CD4-positive, alpha-beta T cell treated with Interleukin-10 for 1 hour (primary cell): ENCODE results near the gene SLC12A9.
"Not testable (repeated sequence)": the region's sequence is repeated elsewhere in the genome, so short reads cannot be mapped to it uniquely, and the experiment has no call there.

ENCODE experiments used
- DNase-seq: peaks from one replicate; pipeline ENCODE4 v3.0.0-alpha.2; 2020

The SLC12A9 gene

DNA sequence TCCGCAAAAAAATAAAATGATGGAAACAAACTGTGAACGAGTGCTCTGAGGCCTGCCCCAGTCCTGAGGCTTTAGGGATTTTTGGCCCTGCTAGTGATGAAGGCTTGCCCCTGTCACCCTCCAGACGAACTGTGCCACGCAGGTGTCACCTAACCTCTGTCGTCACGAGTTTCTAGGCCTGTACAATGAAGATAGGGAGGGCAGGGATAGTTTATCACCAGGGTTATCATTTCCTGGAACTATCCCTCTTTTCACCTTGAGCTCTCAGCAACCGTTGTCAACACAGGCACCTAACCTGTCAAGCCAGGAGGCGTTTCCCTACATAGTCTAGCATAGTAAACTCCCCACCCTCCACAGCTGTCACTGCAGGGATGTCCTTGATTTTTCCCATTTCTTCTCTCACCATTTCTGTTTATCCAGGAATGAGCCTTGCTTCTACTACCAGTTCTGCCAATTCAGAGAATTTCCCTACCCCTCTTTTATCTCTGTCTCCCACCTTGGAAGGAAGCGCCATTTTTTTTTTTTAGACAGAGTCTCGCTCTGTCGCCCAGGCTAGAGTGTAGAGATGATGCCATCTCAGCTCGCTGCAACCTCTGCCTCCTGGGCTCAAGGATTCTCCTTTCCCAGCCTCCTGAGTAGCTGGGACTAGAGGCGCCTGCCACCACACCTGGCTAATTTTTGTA is 45.4 kb downstream of the SLC12A9 start:
- DNase-seq = no peak

GRCh38 chr7:100899432-100899831 is 46.9 kb downstream of the SLC12A9 start:
- no peak for DNase-seq

DNA sequence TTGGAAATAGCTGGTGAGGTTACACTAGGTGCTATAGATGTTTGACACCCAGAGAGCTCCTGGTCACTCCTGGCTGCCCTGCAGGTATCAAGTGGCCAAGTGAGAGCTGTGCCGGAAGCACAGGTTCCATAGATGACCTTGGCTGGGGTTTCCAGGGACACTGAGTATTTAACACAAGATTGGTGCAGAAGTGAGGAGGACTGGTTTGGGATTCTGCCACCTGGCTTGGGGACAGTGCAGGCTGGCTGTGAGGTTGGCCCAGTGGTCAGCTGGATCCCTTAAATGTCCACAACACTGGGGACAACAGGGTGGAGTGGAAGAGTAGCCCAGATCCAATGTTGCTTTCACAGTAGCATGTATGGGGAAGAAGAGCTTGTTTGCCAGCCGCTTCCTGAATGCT is 48.5 kb downstream of the SLC12A9 start:
- no peak for DNase-seq

DNA sequence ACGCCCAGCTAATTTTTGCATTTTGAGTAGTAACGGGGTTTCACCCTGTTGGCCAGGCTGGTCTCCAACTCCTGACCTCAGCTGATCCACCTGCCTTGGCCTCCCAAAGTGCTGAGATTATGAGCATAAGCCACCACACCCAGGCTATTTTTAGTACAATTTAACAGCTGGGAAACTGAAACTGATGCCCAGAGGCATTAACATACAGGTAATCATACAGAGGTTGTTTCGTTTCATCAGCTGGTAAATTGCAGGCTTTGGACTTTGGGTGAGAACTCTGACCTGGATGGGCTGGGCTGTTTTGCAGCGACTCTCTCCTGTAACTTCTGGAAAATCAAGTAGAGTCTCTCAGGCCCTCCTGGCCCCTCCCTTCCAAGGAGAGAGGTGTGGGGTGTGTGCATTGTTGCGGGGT is 49.4 kb downstream of the SLC12A9 start:
- no peak for DNase-seq

- DNase-seq = no peak
Measured at GRCh38 chr7:100902638-100903037, 50.1 kb downstream of the SLC12A9 start.

- no peak for DNase-seq
Measured at GRCh38 chr7:100908512-100908911, 56.0 kb downstream of the SLC12A9 start.

DNA sequence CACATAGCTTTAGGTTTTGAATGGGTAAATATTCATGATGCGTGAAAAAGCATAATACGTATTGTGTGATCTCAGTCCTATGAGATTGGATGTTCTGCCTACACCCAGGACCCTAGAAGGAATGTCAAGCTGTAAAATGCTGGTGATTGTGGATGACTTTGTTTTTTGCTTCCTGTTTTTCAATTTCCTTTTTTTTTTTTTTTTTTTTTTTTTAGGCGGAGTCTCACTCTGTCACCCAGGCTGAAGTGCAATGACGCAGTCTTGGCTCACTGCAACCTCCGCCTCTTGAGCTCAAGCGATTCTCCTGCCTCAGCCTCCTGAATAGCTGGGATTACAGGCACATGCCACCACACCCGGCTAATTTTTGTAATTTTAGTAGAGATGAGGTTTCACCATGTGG is 57.9 kb downstream of the SLC12A9 start:
- not testable (repeated sequence) for DNase-seq

DNA sequence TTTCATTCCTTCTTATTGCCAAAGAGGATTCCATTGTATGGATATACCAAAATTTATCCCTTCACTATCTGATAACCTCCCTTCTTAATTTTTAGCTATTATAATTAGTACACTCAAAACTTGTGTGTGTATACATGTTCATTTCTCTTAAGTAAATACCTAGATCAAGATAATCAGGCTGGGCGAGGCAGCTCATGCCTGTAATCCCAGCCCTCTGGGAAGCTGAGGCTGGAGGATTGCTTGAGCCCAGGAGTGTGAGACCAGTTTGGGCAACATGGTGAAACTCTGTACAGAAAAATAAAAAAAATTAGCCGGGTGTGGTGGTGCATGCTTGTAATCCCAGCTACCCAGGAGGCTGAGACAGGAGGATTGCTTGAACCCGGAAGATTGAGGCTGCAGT is 59.0 kb downstream of the SLC12A9 start:
- no peak for DNase-seq

GRCh38 chr7:100914208-100914878 is 61.8 kb downstream of the SLC12A9 start:
- no peak for DNase-seq

DNA sequence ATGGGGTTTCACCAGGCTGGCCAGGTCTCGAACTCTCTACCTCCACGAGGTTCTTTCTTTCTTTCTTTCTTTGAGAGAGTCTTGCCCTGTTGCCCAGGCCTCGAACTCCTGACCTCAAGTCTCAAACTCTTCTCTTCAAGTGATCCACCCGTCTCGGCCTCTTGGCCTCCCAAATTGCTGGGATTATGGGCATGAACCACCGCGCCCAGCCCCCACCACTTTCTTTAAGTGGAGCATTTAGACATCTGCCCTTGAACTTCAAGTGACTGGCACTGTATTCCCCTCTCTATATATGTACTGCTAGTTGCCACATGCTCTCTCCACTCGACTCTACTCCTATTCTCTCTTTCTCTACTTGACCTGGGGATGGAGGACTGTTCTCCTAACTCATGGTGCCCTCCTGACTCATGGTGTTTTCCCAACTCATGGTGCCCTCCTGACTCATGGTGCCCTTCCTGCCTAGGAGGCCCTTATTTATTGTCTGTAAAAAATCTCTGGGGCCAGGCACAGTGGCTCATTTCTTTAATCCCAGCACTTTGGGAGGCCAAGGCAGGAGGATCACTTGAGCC is 62.5 kb downstream of the SLC12A9 start:
- DNase-seq = no peak
